ENCODE measurements around the gene GRIN2A.
A peak's percentile ranks its signal among the peaks of the same experiment; 100 is the strongest.

The GRIN2A gene

GRCh38 chr16:10181196-10182162, 749 bp downstream of the GRIN2A start:
- peak; percentile 24 for DNase-seq (ENCODE audit: low spot score)

GRCh38 chr16:10180771-10181163, 1.5 kb downstream of the GRIN2A start:
- DNase-seq (ENCODE audit: low spot score), result no peak

- DNase-seq (ENCODE audit: low spot score), result no peak
These were observed 2.0 kb downstream of the GRIN2A start for GRCh38 chr16:10180042-10180770.

GRCh38 chr16:10178526-10178925, 3.7 kb downstream of the GRIN2A start:
- no peak for DNase-seq (ENCODE audit: low spot score)

- DNase-seq (ENCODE audit: low spot score), result no peak
These were observed 4.1 kb downstream of the GRIN2A start for GRCh38 chr16:10178080-10178479.

- no peak for DNase-seq (ENCODE audit: low spot score)
These were observed 9.2 kb downstream of the GRIN2A start for GRCh38 chr16:10172848-10173655.

GRCh38 chr16:10171221-10171620, 11.0 kb downstream of the GRIN2A start:
- no peak for DNase-seq (ENCODE audit: low spot score)

- no peak for DNase-seq (ENCODE audit: low spot score)
These were observed 12.3 kb downstream of the GRIN2A start for GRCh38 chr16:10169904-10170410.

- DNase-seq (ENCODE audit: low spot score), result no peak
These were observed 13.2 kb downstream of the GRIN2A start for GRCh38 chr16:10169031-10169430.

GRCh38 chr16:10168258-10168657, 14.0 kb downstream of the GRIN2A start:
- DNase-seq (ENCODE audit: low spot score), result no peak

GRCh38 chr16:10165643-10166042, 16.6 kb downstream of the GRIN2A start:
- DNase-seq (ENCODE audit: low spot score), result no peak

GRCh38 chr16:10162981-10163380, 19.2 kb downstream of the GRIN2A start:
- DNase-seq (ENCODE audit: low spot score), result no peak

- no peak for DNase-seq (ENCODE audit: low spot score)
These were observed 26.1 kb downstream of the GRIN2A start for GRCh38 chr16:10156099-10156498.

GRCh38 chr16:10154389-10154788, 27.8 kb downstream of the GRIN2A start:
- no peak for DNase-seq (ENCODE audit: low spot score)

- no peak for DNase-seq (ENCODE audit: low spot score)
These were observed 28.2 kb downstream of the GRIN2A start for GRCh38 chr16:10153985-10154384.

GRCh38 chr16:10151718-10152117, 30.5 kb downstream of the GRIN2A start:
- no peak for DNase-seq (ENCODE audit: low spot score)

- no peak for DNase-seq (ENCODE audit: low spot score)
These were observed 31.3 kb downstream of the GRIN2A start for GRCh38 chr16:10150906-10151305.

- no peak for DNase-seq (ENCODE audit: low spot score)
These were observed 36.6 kb downstream of the GRIN2A start for GRCh38 chr16:10145542-10146035.

GRCh38 chr16:10141671-10142070, 40.6 kb downstream of the GRIN2A start:
- no peak for DNase-seq (ENCODE audit: low spot score)

- no peak for DNase-seq (ENCODE audit: low spot score)
These were observed 43.3 kb downstream of the GRIN2A start for GRCh38 chr16:10138881-10139280.

- DNase-seq (ENCODE audit: low spot score), result no peak
These were observed 44.9 kb downstream of the GRIN2A start for GRCh38 chr16:10137341-10137740.

- DNase-seq (ENCODE audit: low spot score), result no peak
These were observed 45.3 kb downstream of the GRIN2A start for GRCh38 chr16:10136916-10137315.

All from LoVo (cell line).